ENCODE results near the gene PAX5.

PAX5 gene

DNA sequence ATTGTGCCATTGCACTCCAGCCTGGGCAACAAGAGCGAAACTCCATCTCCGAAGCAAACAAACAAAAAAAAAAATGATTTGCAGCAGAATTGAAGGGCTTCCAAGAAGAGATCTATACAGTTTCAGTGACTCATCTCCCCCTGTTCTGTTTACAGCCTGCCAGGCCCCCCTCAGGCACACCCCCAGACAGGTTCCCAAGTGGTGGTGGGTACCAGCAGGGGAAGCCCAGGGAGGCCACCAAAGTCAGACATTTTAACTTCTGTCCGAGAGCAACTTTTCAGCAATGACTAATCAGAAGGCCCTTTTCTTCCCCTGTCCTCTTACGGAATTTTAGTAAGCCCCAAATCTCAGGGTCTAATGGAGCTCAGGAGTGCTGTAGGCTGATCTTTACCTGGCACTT is 98.7 kb downstream of the PAX5 start:
- no peak overlapping the region for H3K4me3 ChIP-seq (ENCODE audit: insufficient read depth, low read depth, low read length, poor library complexity, severe bottlenecking)
- H3K36me3 ChIP-seq (ENCODE audit: control insufficient read depth, insufficient read depth, low read length), result no peaks in the 10 kb centered on the region
- no peaks in the 10 kb centered on the region for H3K9me3 ChIP-seq (ENCODE audit: control insufficient read depth, low read length)
- no peaks in the 10 kb centered on the region for H3K4me1 ChIP-seq (ENCODE audit: control insufficient read depth, insufficient read depth, low read length, poor library complexity, severe bottlenecking)
- no peaks in the 10 kb centered on the region for H3K27me3 ChIP-seq (replicated peaks; ENCODE audit: control insufficient read depth, insufficient read depth, low read length, poor library complexity, severe bottlenecking)
- no peak overlapping the region for H3K27ac ChIP-seq (ENCODE audit: insufficient read depth, low read length, poor library complexity, severe bottlenecking)
- no peak for DNase-seq

- Histone ChIP-seq H3K27ac (ENCODE audit: insufficient read depth, low read length, poor library complexity, severe bottlenecking) (no peak overlapping the region), H3K9me3 (ENCODE audit: control insufficient read depth, low read length) (no peaks in the 10 kb centered on the region), H3K4me3 (ENCODE audit: insufficient read depth, low read depth, low read length, poor library complexity, severe bottlenecking) (no peak overlapping the region), H3K27me3 (replicated peaks; ENCODE audit: control insufficient read depth, insufficient read depth, low read length, poor library complexity, severe bottlenecking) (no peaks in the 10 kb centered on the region), H3K4me1 (ENCODE audit: control insufficient read depth, insufficient read depth, low read length, poor library complexity, severe bottlenecking) (no peaks in the 10 kb centered on the region), H3K36me3 (ENCODE audit: control insufficient read depth, insufficient read depth, low read length) (no peaks in the 10 kb centered on the region)
- DNase-seq, result no peak
Observed at GRCh38 chr9:36934478-36935065, 99.5 kb downstream of the PAX5 start.

GRCh38 chr9:36933676-36934215 is 100.3 kb downstream of the PAX5 start:
- H3K27me3 ChIP-seq (replicated peaks; ENCODE audit: control insufficient read depth, insufficient read depth, low read length, poor library complexity, severe bottlenecking), result no peaks in the 10 kb centered on the region

GRCh38 chr9:36932198-36932597 is 101.9 kb downstream of the PAX5 start:
- H3K9me3 ChIP-seq (ENCODE audit: control insufficient read depth, low read length), result no peaks in the 10 kb centered on the region
- no peak overlapping the region for H3K27ac ChIP-seq (ENCODE audit: insufficient read depth, low read length, poor library complexity, severe bottlenecking)
- no peak overlapping the region for H3K4me3 ChIP-seq (ENCODE audit: insufficient read depth, low read depth, low read length, poor library complexity, severe bottlenecking)
- H3K27me3 ChIP-seq (replicated peaks; ENCODE audit: control insufficient read depth, insufficient read depth, low read length, poor library complexity, severe bottlenecking), result no peaks in the 10 kb centered on the region
- DNase-seq, result no peak
- no peaks in the 10 kb centered on the region for H3K36me3 ChIP-seq (ENCODE audit: control insufficient read depth, insufficient read depth, low read length)
- no peaks in the 10 kb centered on the region for H3K4me1 ChIP-seq (ENCODE audit: control insufficient read depth, insufficient read depth, low read length, poor library complexity, severe bottlenecking)

More at GRCh38 chr9:36933676-36934215, 100.3 kb downstream of the PAX5 start:
- Histone ChIP-seq H3K27ac (ENCODE audit: insufficient read depth, low read length, poor library complexity, severe bottlenecking) (no peak overlapping the region), H3K36me3 (ENCODE audit: control insufficient read depth, insufficient read depth, low read length) (no peaks in the 10 kb centered on the region), H3K4me3 (ENCODE audit: insufficient read depth, low read depth, low read length, poor library complexity, severe bottlenecking) (no peak overlapping the region), H3K4me1 (ENCODE audit: control insufficient read depth, insufficient read depth, low read length, poor library complexity, severe bottlenecking) (no peaks in the 10 kb centered on the region), H3K9me3 (ENCODE audit: control insufficient read depth, low read length) (no peaks in the 10 kb centered on the region)
- DNase-seq, result no peak

DNA sequence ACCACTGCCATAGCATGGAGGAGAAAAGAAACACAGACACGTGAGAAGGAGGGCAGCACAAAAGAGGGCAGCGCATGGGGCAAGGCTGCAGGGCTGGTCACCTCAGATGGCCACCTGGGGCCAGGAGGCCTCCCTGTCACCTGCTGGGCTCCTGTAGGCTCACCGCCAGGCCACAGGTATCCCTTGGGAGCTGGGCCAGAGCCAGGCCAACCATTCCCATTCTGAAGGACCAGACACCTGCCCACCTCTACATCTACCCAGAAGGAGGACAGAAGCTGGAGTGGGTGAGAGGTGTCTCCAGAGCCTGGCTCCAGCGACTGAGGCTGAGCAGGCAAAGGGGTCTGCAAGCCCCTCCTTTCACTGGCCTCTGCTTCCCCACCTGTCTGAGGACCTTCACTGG is 103.1 kb downstream of the PAX5 start:
- Histone ChIP-seq H3K27ac (ENCODE audit: insufficient read depth, low read length, poor library complexity, severe bottlenecking) (no peak overlapping the region), H3K4me1 (ENCODE audit: control insufficient read depth, insufficient read depth, low read length, poor library complexity, severe bottlenecking) (no peaks in the 10 kb centered on the region), H3K36me3 (ENCODE audit: control insufficient read depth, insufficient read depth, low read length) (no peaks in the 10 kb centered on the region), H3K27me3 (replicated peaks; ENCODE audit: control insufficient read depth, insufficient read depth, low read length, poor library complexity, severe bottlenecking) (no peaks in the 10 kb centered on the region), H3K4me3 (ENCODE audit: insufficient read depth, low read depth, low read length, poor library complexity, severe bottlenecking) (no peak overlapping the region), H3K9me3 (ENCODE audit: control insufficient read depth, low read length) (no peaks in the 10 kb centered on the region)
- DNase-seq, result no peak

DNA sequence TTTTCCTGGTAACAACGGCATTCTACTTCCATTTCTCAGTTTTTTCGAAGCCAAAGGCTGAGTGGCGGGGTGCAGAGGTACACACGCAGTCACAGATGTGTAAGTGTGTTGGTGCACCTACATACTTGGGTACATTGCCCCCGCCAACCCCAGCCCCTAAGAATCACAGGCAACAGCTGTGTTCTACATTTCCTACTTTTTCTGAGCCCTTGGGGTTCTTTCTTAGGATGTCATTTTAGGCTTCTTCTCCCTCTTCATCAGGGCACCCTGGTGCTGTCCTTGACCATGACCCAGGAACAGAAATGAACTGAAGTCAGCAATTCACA is 104.8 kb downstream of the PAX5 start:
- Histone ChIP-seq H3K4me1 (ENCODE audit: control insufficient read depth, insufficient read depth, low read length, poor library complexity, severe bottlenecking) (no peaks in the 10 kb centered on the region), H3K4me3 (ENCODE audit: insufficient read depth, low read depth, low read length, poor library complexity, severe bottlenecking) (no peak overlapping the region), H3K9me3 (ENCODE audit: control insufficient read depth, low read length) (no peaks in the 10 kb centered on the region), H3K36me3 (ENCODE audit: control insufficient read depth, insufficient read depth, low read length) (no peaks in the 10 kb centered on the region), H3K27ac (ENCODE audit: insufficient read depth, low read length, poor library complexity, severe bottlenecking) (no peak overlapping the region), H3K27me3 (replicated peaks; ENCODE audit: control insufficient read depth, insufficient read depth, low read length, poor library complexity, severe bottlenecking) (no peaks in the 10 kb centered on the region)
- DNase-seq, result no peak

GRCh38 chr9:36928670-36929349 is 105.3 kb downstream of the PAX5 start:
- Histone ChIP-seq H3K4me1 (ENCODE audit: control insufficient read depth, insufficient read depth, low read length, poor library complexity, severe bottlenecking) (no peaks in the 10 kb centered on the region), H3K27me3 (replicated peaks; ENCODE audit: control insufficient read depth, insufficient read depth, low read length, poor library complexity, severe bottlenecking) (no peaks in the 10 kb centered on the region), H3K36me3 (ENCODE audit: control insufficient read depth, insufficient read depth, low read length) (no peaks in the 10 kb centered on the region), H3K9me3 (ENCODE audit: control insufficient read depth, low read length) (no peaks in the 10 kb centered on the region), H3K27ac (ENCODE audit: insufficient read depth, low read length, poor library complexity, severe bottlenecking) (no peak overlapping the region), H3K4me3 (ENCODE audit: insufficient read depth, low read depth, low read length, poor library complexity, severe bottlenecking) (no peak overlapping the region)
- DNase-seq, result no peak

DNA sequence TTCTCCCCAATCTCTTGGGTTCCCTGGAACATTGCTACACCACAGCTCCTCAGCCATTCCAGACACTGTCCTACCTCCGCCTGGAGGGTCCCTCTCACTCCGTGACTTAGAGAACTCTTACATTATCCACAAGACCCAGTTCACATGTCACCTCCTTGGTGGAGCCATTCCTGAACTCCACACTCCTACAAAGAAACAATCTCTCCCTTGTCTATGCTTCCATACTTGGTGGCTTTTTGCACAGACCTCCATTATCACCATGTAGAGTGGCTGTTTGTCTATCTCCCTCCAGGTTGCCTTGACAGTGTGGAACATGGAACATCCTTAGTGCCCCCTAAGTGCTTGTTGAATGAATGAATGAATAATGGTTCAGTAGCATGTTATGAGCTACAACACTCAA is 105.9 kb downstream of the PAX5 start:
- no peak for DNase-seq
- Histone ChIP-seq H3K36me3 (ENCODE audit: control insufficient read depth, insufficient read depth, low read length) (no peaks in the 10 kb centered on the region), H3K4me3 (ENCODE audit: insufficient read depth, low read depth, low read length, poor library complexity, severe bottlenecking) (no peak overlapping the region), H3K4me1 (ENCODE audit: control insufficient read depth, insufficient read depth, low read length, poor library complexity, severe bottlenecking) (no peaks in the 10 kb centered on the region), H3K27ac (ENCODE audit: insufficient read depth, low read length, poor library complexity, severe bottlenecking) (no peak overlapping the region), H3K27me3 (replicated peaks; ENCODE audit: control insufficient read depth, insufficient read depth, low read length, poor library complexity, severe bottlenecking) (no peaks in the 10 kb centered on the region), H3K9me3 (ENCODE audit: control insufficient read depth, low read length) (no peaks in the 10 kb centered on the region)

GRCh38 chr9:36924757-36925432 is 109.2 kb downstream of the PAX5 start:
- no peak for DNase-seq
- Histone ChIP-seq H3K27me3 (replicated peaks; ENCODE audit: control insufficient read depth, insufficient read depth, low read length, poor library complexity, severe bottlenecking) (no peaks in the 10 kb centered on the region), H3K27ac (ENCODE audit: insufficient read depth, low read length, poor library complexity, severe bottlenecking) (no peak overlapping the region), H3K36me3 (ENCODE audit: control insufficient read depth, insufficient read depth, low read length) (no peaks in the 10 kb centered on the region), H3K4me3 (ENCODE audit: insufficient read depth, low read depth, low read length, poor library complexity, severe bottlenecking) (no peak overlapping the region), H3K4me1 (ENCODE audit: control insufficient read depth, insufficient read depth, low read length, poor library complexity, severe bottlenecking) (no peaks in the 10 kb centered on the region), H3K9me3 (ENCODE audit: control insufficient read depth, low read length) (no peaks in the 10 kb centered on the region)

- DNase-seq, result no peak
- H3K4me3 ChIP-seq (ENCODE audit: insufficient read depth, low read depth, low read length, poor library complexity, severe bottlenecking), result no peak overlapping the region
Observed at GRCh38 chr9:36924071-36924470, 110.0 kb downstream of the PAX5 start.

More at GRCh38 chr9:36924071-36924470, 110.0 kb downstream of the PAX5 start:
- Histone ChIP-seq H3K27me3 (replicated peaks; ENCODE audit: control insufficient read depth, insufficient read depth, low read length, poor library complexity, severe bottlenecking) (no peaks in the 10 kb centered on the region), H3K4me1 (ENCODE audit: control insufficient read depth, insufficient read depth, low read length, poor library complexity, severe bottlenecking) (no peaks in the 10 kb centered on the region), H3K27ac (ENCODE audit: insufficient read depth, low read length, poor library complexity, severe bottlenecking) (no peak overlapping the region), H3K36me3 (ENCODE audit: control insufficient read depth, insufficient read depth, low read length) (no peaks in the 10 kb centered on the region), H3K9me3 (ENCODE audit: control insufficient read depth, low read length) (no peaks in the 10 kb centered on the region)

Measured in effector memory CD4-positive, alpha-beta T cell (primary cell).